HG03280 (cell line): ENCODE measurements around the gene AXIN2.
"Not testable (repeated sequence)": the region's sequence is repeated elsewhere in the genome, so short reads cannot be mapped to it uniquely, and the experiment has no call there.

Experiments used
- ATAC-seq: cut with Tn5 transposase; IDR thresholded peaks from one replicate; pipeline ENCODE4 v1.9.1; 2021; ENCODE audit warnings: mild to moderate bottlenecking, moderate library complexity; ENCODE audit not compliant: unreplicated experiment

The AXIN2 gene

DNA sequence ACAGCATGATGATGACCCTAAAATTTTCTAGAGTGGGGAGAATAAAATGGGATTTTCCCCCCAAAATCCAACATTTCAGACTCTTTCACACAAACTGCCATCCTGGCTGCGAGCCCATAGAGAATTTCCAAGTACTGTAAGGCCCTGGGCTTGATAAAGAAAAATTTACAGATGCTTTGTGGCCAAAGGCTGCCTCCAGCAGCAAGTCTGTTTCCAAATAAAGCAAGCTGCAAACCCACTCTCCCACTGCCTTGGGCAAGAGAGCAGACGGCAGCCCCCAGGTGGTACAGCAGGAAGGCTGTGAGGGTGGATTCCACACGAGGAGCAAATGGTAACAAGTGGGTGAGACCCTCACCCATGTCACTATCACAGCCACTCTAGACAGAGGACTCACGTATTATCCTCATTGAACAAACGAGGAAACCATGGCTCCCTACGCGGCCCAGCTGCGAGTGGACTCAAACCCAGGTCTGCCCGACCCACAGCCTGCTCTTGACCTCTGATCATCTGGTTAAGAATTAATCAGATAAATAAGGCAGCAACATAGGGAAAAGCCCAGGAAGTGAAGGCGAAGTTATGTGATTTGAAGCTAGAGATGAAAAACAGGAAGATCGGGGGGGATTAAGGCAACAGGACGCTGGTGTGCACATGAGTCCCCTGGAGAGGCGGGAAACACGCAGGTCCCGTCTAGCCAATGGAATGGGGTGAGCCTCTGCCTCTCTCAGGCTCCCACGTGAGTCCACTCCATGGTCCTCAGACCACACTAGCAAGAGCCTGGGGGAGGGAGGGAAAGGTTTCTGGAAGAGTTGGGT is 37.4 kb downstream of the AXIN2 start:
- ATAC-seq = no peak

DNA sequence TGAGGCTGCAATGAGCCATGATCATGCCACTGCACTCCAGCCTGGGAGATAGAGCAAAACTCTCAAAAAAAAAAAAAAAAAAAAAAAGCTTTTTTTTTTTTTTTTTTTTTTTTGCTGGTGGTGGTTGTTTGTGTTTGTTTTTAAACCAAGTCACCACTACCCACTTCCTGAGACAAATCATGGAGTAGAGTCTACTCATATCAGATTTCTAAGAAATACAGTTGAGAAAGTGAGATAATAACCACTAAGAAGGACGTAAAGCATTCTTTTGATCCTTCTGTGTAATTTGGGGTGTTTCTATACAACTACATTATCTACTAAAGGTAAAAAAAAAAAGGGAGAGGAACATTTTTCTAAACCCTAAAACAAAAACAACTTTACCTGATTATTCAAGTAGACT is 38.0 kb downstream of the AXIN2 start:
- no peak for ATAC-seq

DNA sequence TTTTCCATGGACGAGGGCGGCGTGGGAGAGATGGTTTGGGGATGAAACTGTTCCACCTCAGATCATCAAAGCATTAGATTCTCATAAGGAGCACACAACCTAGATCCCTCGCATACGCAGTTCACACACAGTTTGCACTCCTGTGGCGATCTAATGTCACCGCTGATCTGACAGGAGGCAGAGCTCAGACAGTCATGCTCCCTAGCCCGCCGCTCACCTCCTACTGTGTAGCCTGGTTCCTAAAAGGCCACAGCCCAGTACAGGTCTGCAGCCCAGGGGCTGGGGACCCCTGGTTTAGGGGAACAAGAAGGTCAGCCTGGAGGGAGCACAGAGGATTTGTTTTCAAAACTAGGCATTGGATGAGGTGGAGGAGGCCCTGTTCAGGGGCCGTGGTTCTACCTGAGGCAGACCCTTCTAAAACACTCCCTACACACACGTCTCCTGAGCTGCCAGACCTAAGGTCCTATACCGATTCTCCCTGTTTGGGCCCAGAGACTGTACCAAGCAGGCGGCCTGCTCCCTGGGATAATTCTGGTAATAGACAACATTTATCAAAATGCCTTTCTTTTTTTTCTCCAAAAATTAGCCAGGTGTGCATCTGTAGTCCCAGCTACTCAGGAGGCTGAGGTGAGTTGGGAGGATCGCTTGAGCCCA is 38.6 kb downstream of the AXIN2 start:
- no peak for ATAC-seq

GRCh38 chr17:65519462-65519861 is 42.0 kb downstream of the AXIN2 start:
- no peak for ATAC-seq

- ATAC-seq = no peak
Observed at GRCh38 chr17:65518256-65518655, 43.2 kb downstream of the AXIN2 start.

- ATAC-seq = no peak
Observed at GRCh38 chr17:65515959-65516948, 45.2 kb downstream of the AXIN2 start.

GRCh38 chr17:65515512-65515911 is 45.9 kb downstream of the AXIN2 start:
- ATAC-seq = no peak

DNA sequence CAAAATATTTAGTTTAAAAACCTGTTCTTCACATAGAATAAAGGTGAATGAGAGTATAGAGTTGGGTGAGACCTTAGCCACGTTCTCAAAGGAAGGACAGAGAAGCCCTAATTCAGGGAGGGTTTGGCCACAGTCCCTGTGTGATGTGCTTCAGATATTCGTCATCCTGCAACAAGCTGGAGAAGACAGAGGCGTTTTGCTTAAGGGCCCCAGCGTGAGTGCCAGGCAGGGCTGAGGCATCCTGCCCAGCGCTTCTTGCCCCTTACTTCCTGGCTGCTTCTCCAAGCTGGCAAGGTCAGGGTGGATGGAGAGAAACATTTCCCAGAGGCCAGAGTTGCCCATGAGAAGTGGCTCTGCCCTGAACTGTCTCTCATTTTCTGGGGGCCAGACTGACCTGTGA is 46.9 kb downstream of the AXIN2 start:
- no peak for ATAC-seq

DNA sequence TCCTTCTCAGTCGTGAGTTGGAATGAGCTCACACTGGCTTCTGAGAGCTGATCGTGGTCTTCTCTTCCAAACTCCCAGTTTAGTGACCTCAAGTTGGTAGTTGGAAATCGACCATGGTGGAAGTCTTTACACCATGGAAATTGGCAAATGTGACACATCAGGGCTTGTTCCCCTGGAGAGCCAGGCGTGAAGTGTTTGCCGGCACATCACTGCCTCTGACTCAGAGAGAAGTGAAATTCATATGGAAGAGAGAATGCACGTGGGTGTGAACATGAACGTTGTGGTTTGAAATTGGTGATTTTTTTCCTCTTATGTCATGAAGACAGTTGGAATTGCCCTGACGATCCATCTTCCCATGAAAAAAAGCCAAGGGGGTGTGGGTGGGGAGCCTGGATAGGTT is 47.4 kb downstream of the AXIN2 start:
- ATAC-seq = no peak

GRCh38 chr17:65511316-65511715 is 50.1 kb downstream of the AXIN2 start:
- ATAC-seq = no peak

DNA sequence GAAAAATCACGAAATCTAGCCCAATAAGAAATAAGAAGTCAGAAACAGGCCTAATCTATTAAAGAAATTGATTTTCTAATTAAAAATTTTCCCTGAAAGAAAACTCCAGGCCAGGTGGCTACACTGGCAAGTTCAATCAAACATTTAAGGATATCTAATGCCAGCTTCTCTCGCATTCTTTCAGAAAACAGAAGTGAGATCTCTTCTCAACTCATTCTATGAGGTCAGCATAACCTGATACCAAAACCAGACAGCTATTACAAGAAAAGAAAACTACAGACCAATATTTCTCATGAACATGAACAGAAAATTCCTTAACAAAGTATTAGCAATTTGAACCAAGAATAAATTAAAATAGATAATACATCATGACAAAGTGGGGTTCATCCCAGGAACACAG is 52.4 kb downstream of the AXIN2 start:
- no peak for ATAC-seq

DNA sequence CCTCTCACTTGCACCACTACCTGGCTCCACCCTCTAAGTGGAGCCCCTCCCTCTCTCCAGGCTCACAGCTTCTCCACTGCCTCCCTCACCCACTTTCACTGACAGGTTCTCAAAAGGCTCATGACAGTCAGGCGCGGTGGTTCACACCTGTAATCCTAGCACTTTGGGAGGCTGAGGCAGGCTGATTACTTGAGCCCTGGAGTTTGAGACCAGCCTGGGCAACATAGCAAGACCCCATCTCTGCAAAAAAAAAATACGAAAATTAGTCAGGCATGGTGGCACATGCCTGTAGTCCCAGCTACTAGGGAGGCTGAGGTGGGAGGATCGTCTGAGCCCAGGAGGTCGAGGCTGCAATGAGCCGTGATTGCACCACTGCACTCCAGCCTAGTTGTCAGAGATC is 56.8 kb downstream of the AXIN2 start:
- not testable (repeated sequence) for ATAC-seq

DNA sequence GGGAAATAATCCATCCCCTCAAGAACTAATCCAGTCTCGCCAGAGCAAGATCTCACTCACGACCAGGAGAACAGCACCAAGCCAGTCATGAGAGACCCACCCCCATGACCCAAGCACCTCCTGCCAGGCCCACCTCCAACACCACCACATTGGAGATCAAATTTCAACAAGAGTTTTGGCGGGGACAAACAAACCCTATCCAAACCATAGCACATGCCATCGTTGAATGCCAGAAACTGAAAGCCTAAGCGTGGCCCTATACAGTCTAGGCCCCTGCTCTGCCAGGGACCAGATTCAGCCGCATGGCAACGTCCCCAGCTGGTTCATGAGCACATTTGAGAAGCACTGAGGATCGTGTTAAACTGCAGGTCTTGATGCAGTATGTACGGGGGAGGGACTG is 57.3 kb downstream of the AXIN2 start:
- ATAC-seq = no peak

- ATAC-seq = no peak
Observed at GRCh38 chr17:65503557-65503956, 57.9 kb downstream of the AXIN2 start.

- ATAC-seq = no peak
Observed at GRCh38 chr17:65498816-65499215, 62.6 kb downstream of the AXIN2 start.

DNA sequence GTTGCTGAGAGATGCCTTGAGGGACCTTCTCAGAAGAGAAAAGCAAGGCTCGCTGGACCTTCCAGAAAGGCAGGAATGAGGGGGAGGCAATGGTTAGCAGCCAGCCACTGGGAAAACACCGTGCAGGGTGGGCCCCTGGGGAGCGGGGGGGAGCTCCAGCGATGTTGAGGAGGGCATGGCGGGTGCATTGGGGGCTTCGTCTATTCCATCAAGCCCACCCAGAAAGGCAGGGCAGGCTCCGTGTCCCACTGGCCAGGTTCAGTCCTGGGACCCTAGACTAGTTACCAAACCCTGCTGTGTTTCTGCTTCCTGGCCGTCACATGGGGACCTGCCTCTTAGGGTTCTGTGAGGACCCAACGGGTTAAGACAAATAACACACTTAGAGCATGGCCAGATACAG is 64.6 kb downstream of the AXIN2 start:
- no peak for ATAC-seq

DNA sequence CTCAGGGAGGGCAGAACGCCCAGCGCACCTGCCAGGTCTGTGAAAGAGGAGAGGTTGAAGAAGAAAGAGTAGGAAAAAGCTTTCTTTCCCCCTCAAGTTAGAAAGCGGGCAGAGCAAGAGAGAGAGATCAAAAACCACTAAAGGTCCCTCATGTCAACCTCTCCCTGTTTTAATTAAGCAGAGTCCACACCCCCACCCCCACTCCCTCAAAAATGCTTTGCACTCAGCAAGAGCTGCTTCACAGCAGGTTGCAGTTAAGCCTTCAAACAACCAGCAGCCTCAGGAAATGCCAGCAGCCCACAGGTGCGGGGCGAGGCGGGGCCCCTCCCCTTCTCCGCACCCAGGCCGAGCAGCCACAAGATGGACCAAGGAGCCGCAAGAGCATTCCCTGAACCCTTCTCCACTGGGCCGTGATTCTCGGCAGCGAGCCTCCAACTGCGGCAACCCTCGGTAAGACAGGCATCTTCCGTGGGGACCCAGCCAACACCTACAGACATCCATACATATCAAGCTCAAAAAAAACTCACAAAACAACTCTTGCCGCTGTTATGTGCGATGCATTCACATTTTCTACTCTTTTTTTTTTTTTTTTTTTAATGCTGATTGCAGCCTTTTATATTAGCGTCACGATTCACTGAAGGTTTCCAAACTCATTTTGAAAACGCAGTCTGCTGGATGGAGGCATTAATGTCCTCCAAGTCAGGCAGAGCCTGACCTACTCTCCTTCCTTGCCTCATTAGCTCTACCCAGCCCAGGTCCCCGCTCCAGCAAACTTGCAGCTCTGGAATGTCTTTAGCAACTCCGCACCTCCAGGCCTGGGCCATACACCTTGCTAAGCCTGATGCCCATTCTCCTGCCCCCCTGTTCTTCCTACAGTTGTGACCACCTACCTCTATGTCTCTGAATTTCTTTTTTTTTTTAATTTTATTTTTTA is 66.1 kb downstream of the AXIN2 start:
- no peak for ATAC-seq

- no peak for ATAC-seq
Observed at GRCh38 chr17:65489413-65490155, 71.9 kb downstream of the AXIN2 start.

- no peak for ATAC-seq
Observed at GRCh38 chr17:65488665-65489064, 72.8 kb downstream of the AXIN2 start.

GRCh38 chr17:65487990-65488389 is 73.5 kb downstream of the AXIN2 start:
- ATAC-seq = no peak
